Loucy (cell line): Measurements from ENCODE around the gene PALLD.
"Not testable (repeated sequence)": the region's sequence is repeated elsewhere in the genome, so short reads cannot be mapped to it uniquely, and the experiment has no call there.

Experiments
- EZH2phosphoT487 ChIP-seq: fragments of 200-600 bp; IDR thresholded peaks from 2 replicates; pipeline ENCODE4 v1.6.1; 2018; ENCODE audit warnings: antibody characterized with exemption, mild to moderate bottlenecking, moderate library complexity, borderline replicate concordance
- TF ChIP-seq, protein P1 (sequence below): fragments of 200-600 bp; sonication (generic); conservative IDR thresholded peaks from 2 replicates; pipeline ENCODE4 v1.5.1; 2014; ENCODE audit warnings: mild to moderate bottlenecking, antibody characterized with exemption, low read length

DNA sequence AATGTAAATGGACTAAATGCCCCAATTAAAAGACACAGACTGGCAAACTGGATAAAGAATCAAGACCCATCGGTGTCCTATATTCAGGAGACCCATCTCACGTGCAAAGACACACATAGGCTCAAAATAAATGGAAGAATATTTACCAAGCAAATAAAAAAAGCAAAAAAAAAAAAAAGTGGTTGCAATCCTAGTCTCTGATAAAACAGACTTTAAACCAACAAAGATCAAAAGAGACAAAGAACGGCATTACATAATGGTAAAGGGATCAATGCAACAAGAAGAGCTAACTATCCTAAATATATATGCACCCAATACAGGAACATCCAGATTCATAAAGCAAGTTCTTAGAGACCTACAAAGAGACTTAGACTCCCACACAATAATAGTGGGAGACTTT, 440.6 kb downstream of the PALLD start:
- TF ChIP-seq, protein P1, sequence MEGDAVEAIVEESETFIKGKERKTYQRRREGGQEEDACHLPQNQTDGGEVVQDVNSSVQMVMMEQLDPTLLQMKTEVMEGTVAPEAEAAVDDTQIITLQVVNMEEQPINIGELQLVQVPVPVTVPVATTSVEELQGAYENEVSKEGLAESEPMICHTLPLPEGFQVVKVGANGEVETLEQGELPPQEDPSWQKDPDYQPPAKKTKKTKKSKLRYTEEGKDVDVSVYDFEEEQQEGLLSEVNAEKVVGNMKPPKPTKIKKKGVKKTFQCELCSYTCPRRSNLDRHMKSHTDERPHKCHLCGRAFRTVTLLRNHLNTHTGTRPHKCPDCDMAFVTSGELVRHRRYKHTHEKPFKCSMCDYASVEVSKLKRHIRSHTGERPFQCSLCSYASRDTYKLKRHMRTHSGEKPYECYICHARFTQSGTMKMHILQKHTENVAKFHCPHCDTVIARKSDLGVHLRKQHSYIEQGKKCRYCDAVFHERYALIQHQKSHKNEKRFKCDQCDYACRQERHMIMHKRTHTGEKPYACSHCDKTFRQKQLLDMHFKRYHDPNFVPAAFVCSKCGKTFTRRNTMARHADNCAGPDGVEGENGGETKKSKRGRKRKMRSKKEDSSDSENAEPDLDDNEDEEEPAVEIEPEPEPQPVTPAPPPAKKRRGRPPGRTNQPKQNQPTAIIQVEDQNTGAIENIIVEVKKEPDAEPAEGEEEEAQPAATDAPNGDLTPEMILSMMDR = not testable (repeated sequence)
- TF ChIP-seq EZH2phosphoT487 = not testable (repeated sequence)
